Frontal cortex (tissue), 4 donors: ENCODE results near the gene GABRG3. TPM values are rescaled to one million over a fixed set of nuclear protein-coding genes. Genes with fewer than 3 reads are reported as not detected.
"Not testable (repeated sequence)": the region's sequence is repeated elsewhere in the genome, so short reads cannot be mapped to it uniquely, and the experiment has no call there.

Experiments used
- DNase-seq, 2 donors: peaks; one replicate each; pipeline ENCODE4 v3.0.0; 2012; ENCODE audit warnings: low spot score in 2 of 2
- FAIRE-seq: peaks from 2 replicates; lab custom pipeline; 2012; peaks lifted over from hg19 to GRCh38; lab: Jason Lieb, UNC
- total RNA-seq: library from RNA; depleted of rRNA; stranded (reverse); fragments of >200 nt; gene quantifications from one replicate; pipeline ENCODE4 v1.2.3, GENCODE V29; 2014
- donor health status: control.
- donor health status: control.
- donor health status: control.

Gene GABRG3
- total RNA-seq, 1 donor from 2014 or later: 24.1 TPM

DNA sequence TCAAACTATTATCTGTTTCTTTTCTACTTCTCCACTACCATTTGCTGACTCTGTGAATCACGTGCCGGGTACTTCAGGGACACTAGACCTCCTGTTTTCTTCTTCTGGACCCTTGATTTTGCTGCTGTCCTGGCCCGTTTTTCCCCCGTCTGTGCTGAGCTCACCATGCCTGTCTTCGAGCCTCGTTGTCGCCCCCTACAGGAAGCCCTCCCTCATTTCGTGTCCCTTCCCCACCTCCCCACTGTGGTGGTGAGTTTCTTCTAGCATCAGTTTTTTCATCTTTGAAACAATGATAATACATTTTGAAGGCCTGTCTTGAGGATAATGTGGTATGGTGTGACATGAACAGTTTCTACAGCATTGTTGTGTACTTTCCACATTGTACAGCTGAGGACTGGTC, 12.8 kb downstream of the GABRG3 start:
- FAIRE-seq: no peak

GRCh38 chr15:26985050-26985449, 14.1 kb downstream of the GABRG3 start:
- FAIRE-seq: no peak
- no peak for DNase-seq

More for the DNA sequence above, 12.8 kb downstream of the GABRG3 start:
- no peak for DNase-seq

- FAIRE-seq (no peak), DNase-seq (no peak)
Observed at GRCh38 chr15:26996250-26996649, 25.3 kb downstream of the GABRG3 start.

DNA sequence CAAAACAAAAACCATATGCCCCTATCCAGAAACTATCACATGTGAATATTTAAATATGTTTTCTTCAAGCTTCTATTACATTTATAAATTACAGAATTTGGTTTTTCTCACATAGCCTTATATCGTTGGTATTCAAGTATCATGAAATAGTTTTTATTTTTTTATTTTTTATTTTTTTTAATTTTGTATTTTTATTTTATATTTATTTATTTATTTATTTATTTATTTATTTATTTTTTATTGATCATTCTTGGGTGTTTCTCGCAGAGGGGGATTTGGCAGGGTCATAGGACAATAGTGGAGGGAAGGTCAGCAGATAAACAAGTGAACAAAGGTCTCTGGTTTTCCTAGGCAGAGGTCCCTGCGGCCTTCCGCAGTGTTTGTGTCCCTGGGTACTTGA, 32.0 kb downstream of the GABRG3 start:
- DNase-seq: not testable (repeated sequence)
- peak; percentile 94 for FAIRE-seq

GRCh38 chr15:27004226-27004625, 33.2 kb downstream of the GABRG3 start:
- not testable (repeated sequence) for FAIRE-seq

DNA sequence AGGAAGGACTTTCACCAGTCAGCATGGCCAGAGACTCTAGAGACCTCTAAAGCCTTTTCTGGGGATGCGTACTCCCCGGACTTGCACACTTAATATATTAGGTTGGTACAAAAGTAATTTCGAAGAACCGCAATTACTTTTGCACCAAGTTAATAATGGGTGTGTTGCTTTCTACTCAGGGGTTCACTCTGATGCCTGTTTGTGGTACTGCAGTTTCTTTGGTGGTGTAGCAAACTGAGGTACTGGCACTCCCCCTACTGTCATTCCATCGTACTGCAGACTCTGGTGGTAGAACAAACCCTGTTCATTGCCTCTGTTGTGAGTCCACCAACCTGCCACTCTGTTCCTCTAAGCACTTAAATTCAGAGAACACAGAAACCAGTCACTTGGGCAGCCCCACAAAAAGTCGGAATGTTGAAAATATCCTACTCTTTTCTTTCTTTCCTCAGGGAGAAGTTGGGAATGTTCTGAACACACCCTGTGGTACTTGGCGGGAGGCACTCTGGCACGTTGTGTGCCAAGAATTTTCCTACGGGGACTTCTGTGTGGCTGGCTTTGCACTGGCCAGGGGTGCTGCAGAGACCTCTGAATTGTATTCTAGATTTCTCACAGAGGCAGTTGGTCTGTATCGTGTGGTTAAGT, 46.3 kb downstream of the GABRG3 start:
- DNase-seq (peak; percentile 34 to 66), FAIRE-seq (no peak)

More at GRCh38 chr15:27004226-27004625, 33.2 kb downstream of the GABRG3 start:
- DNase-seq: not testable (repeated sequence)

DNA sequence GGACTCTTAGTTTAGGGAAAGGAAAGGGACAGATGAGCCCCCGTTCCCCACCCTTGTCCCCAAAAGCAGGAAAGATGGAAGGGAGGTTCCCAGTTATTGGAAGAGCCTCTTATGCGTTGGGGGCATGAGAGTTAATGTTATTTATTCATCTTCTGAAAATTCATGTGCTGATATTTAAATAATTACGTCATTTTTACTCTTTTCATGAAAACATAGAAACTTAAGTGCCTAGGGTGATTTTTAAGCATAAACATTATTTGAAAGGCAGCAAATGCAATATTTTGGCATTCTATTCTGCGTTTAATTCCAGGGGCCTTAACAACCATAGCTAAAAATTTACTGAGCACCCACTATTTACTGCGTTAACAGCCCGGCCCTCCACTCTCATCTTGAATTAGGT, 48.7 kb downstream of the GABRG3 start:
- FAIRE-seq (no peak), DNase-seq (no peak)

- FAIRE-seq (no peak), DNase-seq (no peak)
Observed at GRCh38 chr15:27025481-27025966, 54.5 kb downstream of the GABRG3 start.

- no peak for FAIRE-seq
- no peak for DNase-seq
Observed at GRCh38 chr15:27027229-27027628, 56.2 kb downstream of the GABRG3 start.

GRCh38 chr15:27028858-27029477, 58.0 kb downstream of the GABRG3 start:
- DNase-seq: no peak
- no peak for FAIRE-seq

DNA sequence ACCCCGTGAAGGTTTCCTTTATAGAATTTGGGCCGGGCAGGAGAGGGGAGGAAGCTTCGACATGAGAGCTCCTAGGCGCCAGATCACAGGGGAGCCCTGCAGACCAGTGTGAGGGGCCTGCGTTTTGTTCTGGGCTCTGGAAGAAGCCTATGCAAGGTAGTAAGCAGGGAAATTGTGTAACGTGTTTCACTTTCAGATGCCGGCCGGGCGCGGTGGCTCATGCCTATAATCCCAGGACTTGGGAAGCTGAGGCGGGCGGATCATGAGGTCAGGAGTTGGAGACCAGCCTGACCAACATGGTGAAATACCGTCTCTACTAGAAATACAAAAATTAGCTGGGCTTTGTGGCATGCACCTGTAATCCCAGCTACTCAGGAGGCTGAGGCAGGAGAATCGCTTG, 65.2 kb downstream of the GABRG3 start:
- FAIRE-seq (no peak), DNase-seq (no peak)

- DNase-seq (no peak), FAIRE-seq (no peak)
Observed at GRCh38 chr15:27037501-27037900, 66.5 kb downstream of the GABRG3 start.

DNA sequence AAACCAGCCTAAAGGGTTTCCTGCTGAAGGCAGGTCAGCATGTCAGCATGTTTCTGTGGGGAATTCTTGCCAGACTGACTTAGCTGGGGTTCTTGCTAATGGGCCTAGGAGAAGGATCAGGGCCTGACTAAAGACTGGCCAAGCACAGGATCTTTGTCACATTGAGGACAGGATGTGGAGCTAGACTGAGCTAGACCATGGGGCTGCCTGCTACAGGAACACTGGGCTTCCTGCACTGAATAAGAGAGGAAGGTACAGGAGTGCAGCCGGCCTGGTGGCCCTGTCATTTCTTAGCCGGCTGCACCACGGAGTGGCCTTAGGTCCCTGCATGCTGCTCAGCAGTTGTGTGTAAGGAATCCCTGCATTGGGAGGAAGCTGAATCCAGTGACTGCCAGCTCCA, 68.2 kb downstream of the GABRG3 start:
- FAIRE-seq (no peak), DNase-seq (no peak)

- DNase-seq (no peak), FAIRE-seq (no peak)
Observed at GRCh38 chr15:27042230-27042629, 71.2 kb downstream of the GABRG3 start.

DNA sequence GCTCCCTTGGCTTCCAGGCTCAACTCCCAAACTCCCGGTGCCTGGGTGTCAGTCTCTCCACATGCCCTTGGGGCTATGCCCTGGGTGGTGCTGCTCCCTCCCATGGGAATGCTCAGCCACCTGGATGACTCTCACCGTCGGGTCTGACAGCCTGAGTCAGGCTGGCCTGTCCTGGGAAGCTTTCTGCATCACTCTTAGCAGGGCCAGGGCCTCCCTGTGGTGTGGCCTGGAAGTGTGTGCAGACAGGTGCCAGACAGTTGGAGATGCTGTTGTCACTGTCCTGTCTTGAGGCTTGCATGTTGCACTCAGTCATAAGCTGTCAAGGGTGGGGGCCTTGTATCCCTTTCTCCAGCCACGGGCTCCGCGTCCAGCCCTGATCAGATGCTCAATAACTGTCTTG, 71.7 kb downstream of the GABRG3 start:
- FAIRE-seq (no peak), DNase-seq (no peak)

DNA sequence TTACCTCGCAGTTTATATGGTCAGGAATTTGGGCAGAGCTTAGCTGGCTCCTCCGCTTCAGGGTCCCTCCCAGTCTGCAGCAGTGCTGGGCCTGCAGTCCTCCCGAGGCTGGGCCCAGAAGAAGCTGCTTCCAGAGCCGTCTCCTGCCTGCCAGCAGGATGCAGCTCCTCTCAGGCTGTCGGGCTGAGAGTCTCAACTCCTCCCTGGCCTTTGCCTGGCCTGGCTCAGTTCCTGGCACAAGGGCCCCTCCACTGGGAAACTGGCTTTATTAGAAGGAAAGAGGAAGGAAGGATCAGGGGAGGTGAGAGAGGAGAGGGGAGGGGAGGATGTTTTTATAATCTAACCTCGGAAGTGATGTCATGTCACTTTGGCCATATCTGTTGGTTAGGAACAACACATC, 72.8 kb downstream of the GABRG3 start:
- FAIRE-seq: no peak

GRCh38 chr15:27045796-27046195, 74.8 kb downstream of the GABRG3 start:
- DNase-seq (no peak), FAIRE-seq (no peak)

More for the DNA sequence above, 72.8 kb downstream of the GABRG3 start:
- DNase-seq: no peak

GRCh38 chr15:27046880-27047279, 75.9 kb downstream of the GABRG3 start:
- DNase-seq (no peak), FAIRE-seq (no peak)

DNA sequence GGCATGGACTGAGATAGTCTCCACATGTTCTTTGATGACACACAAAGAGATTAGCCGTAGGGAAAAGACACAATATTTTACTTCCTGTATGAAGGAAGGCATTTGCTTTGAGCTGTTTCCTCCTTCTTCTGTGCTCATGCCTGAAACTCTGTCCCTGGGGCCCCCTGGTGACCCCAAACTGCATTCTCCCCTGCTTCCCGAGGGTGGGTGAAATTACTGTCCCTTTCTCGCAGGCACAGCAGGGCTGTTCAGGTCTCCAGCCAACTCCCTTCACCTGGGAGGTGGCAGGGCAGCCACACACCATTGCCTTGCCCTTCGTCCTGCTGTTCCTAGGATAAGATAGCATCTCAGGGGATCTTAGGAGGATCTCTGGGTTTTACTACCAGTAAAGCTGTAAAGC, 79.2 kb downstream of the GABRG3 start:
- no peak for DNase-seq
- FAIRE-seq: no peak

DNA sequence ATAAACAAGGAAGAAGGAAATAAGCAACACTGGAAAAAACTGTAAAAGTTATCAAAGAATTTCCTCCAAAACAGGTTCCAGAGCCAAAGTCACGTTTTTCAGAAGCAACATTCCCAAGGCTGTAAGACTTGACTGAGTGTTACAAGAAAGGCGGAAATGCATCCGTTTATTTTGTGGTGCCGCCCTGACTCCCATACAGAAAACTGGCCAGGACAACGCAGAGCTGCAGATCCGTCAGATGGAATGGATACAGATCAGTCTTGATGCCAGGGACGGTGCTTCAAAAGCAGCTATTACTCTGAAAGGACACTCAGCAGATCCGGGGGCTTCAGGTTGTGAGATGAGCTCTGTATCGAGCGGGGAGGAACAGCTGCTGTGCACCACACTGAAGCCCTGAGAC, 83.4 kb downstream of the GABRG3 start:
- no peak for FAIRE-seq
- DNase-seq: no peak

- no peak for DNase-seq
- no peak for FAIRE-seq
Observed at GRCh38 chr15:27057904-27058645, 87.1 kb downstream of the GABRG3 start.
